SK-N-MC (cell line): ENCODE results near the gene NTPCR.

Experiments used
- DNase-seq: peaks from one replicate; pipeline ENCODE4 v3.0.0-alpha.2; 2011; ENCODE audit warnings: low read depth, low spot score
- H3K27ac ChIP-seq: fragments of 200-600 bp; sonication (generic); 2 replicates; pipeline ENCODE4 v1.5.1; 2016; ENCODE audit warnings: mixed run types
- H3K36me3 ChIP-seq: fragments of 200-600 bp; sonication (generic); 2 replicates; pipeline ENCODE4 v1.6.1; 2017; ENCODE audit warnings: antibody characterized with exemption, low read length, mixed read lengths; ENCODE audit not compliant: insufficient read depth
- H3K4me3 ChIP-seq: fragments of 200-600 bp; sonication (generic); 2 replicates; pipeline ENCODE4 v1.5.1; 2016
- H3K9ac ChIP-seq: fragments of 200-600 bp; sonication (generic); 2 replicates; pipeline ENCODE4 v1.8.0; 2017; ENCODE audit warnings: mixed run types, mixed read lengths; ENCODE audit not compliant: insufficient read length
- H3K9me3 ChIP-seq: fragments of 200-600 bp; sonication (generic); 2 replicates; pipeline ENCODE4 v1.6.1; 2017; ENCODE audit warnings: low read depth, mild to moderate bottlenecking, antibody characterized with exemption, low read length, moderate library complexity, mixed read lengths
- EZH2 ChIP-seq: fragments of 200-600 bp; sonication (generic); IDR thresholded peaks from one replicate; pipeline ENCODE4 v1.6.1; 2017; ENCODE audit warnings: antibody characterized with exemption
- FOXP2 ChIP-seq: optimal IDR thresholded peaks from 2 replicates; pipeline ENCODE3; 2011; ENCODE audit warnings: mild to moderate bottlenecking, moderate library complexity; ENCODE audit not compliant: insufficient read depth; ENCODE audit errors: extremely low read length, control extremely low read depth
- POLR2AphosphoS5 ChIP-seq: IDR thresholded peaks from 2 replicates; pipeline ENCODE4 v1.6.1; 2012; ENCODE audit warnings: mild to moderate bottlenecking, low read depth, low read length, borderline replicate concordance

The NTPCR gene

DNA sequence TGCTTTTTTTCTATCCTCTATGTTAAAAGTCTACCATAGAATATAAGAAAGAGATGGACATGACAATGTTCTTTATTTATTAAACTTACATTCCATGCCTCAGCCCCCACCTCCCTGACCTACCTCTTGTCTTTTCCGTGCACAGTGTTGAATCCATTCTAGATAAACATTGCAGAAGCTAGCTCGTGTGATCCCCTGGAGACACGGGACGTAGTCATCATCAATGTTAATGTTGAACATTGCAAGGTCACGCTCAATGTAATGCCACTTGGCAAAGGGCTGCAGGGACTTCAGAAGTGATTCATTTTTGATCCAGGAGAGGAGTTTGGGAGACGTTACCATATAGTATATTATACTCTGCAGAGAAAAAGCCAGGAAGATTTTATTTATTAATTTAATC is 66.4 kb downstream of the NTPCR start:
- DNase-seq: no peak
- Histone ChIP-seq H3K9me3 (no peaks in the 10 kb centered on the region), H3K9ac (no peak overlapping the region), H3K36me3 (no peaks in the 10 kb centered on the region), H3K4me3 (no peak overlapping the region), H3K27ac (no peak overlapping the region)
- TF ChIP-seq FOXP2 (no peak), EZH2 (no peak), POLR2AphosphoS5 (no peak)

DNA sequence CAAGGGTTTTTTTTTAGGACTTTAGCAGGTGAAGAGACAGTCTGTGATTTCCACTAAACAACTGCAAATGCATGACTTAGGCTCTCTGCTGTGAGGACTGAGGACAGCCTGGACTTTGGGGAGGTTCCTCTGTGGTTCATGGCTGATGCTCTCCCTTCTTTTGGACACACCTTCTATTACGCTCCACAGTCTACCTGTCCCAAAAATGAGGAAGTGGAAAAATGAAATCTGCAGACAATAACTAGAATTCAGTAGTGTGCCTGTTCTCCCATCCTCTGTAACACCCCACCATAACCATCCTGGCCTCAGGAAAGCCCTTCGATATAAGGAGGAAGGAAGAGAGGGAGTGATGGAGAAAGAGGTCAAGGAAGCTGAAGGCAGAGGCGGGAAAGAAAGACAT is 68.7 kb downstream of the NTPCR start:
- no peak overlapping the region for H3K27ac ChIP-seq
- TF ChIP-seq FOXP2: no peak
- no peak for TF ChIP-seq EZH2
- TF ChIP-seq POLR2AphosphoS5: no peak

GRCh38 chr1:233019778-233020325 is 69.4 kb downstream of the NTPCR start:
- H3K9me3 ChIP-seq: no peaks in the 10 kb centered on the region
- H3K27ac ChIP-seq: no peak overlapping the region
- no peak for DNase-seq
- no peaks in the 10 kb centered on the region for H3K36me3 ChIP-seq
- H3K4me3 ChIP-seq: no peak overlapping the region
- no peak overlapping the region for H3K9ac ChIP-seq
- TF ChIP-seq FOXP2: no peak
- TF ChIP-seq EZH2: no peak
- TF ChIP-seq POLR2AphosphoS5: no peak

More for the DNA sequence above, 68.7 kb downstream of the NTPCR start:
- Histone ChIP-seq H3K4me3 (no peak overlapping the region), H3K9me3 (no peaks in the 10 kb centered on the region), H3K9ac (no peak overlapping the region), H3K36me3 (no peaks in the 10 kb centered on the region)
- no peak for DNase-seq

DNA sequence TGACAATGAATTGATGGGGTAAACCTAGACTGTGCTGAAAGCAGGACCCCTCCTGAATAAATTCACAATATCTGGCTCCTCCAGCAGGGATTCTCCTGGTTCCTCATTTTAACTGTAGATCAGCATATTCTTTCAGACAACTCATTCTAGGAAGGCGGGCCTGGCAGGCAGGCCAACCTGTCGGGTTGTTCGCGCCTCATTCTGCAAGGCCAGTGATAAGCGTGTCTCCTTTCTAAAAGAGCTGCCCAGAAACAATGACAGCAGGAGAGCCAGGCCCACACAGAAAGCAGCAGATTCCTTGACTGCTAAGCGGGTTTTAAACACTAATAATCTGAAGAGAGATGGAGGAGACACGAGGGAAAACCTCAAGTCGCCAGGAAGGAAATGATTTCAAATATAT is 70.0 kb downstream of the NTPCR start:
- Histone ChIP-seq H3K36me3 (no peaks in the 10 kb centered on the region), H3K9me3 (no peaks in the 10 kb centered on the region), H3K9ac (no peak overlapping the region), H3K27ac (no peak overlapping the region), H3K4me3 (no peak overlapping the region)
- DNase-seq: peak; percentile 16
- TF ChIP-seq POLR2AphosphoS5 (no peak), FOXP2 (no peak), EZH2 (no peak)

DNA sequence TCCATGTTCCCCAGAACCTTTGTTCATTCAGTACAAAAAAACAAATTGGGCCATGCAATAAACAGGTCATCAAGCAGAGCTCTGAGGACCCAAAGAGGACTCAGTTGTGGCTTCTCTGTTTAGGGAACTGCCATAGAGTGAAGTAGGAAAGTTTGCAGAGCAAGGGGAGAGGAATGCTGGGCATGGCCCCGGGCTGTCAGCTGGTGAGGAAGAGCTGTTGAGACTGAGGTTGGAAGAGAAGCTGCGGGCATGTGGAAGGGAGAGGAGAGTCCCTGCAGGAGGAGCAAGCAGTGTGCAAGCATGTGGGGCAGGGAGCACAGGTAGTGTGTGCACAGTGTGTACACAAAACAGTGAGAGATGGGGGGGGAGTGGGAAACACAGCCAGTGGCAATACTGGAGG is 71.8 kb downstream of the NTPCR start:
- no peak overlapping the region for H3K9ac ChIP-seq
- H3K36me3 ChIP-seq: no peaks in the 10 kb centered on the region
- no peak for DNase-seq
- no peak overlapping the region for H3K4me3 ChIP-seq
- TF ChIP-seq POLR2AphosphoS5 (no peak), EZH2 (no peak), FOXP2 (no peak)
- H3K27ac ChIP-seq: no peak overlapping the region
- no peaks in the 10 kb centered on the region for H3K9me3 ChIP-seq

DNA sequence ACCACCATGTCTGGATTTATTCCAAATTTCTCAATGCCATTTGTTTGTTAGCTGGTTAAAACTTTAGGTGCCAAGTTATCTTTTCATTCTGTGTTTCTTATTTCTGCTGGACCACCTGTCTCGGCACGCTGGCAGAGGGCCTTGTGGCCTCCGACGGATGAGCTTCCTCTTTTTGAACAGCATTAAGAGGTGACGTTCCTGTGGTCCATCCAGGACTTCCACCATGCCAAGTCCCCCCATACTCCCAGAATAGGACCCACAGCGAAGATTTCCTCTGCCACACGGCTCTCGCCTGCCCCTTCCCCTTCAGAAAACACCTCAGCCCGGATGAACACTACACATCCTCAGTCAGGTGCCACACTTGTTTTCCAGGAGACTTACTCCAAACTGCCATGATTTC is 73.8 kb downstream of the NTPCR start:
- Histone ChIP-seq H3K27ac (no peak overlapping the region), H3K4me3 (no peak overlapping the region), H3K9ac (no peak overlapping the region), H3K9me3 (no peaks in the 10 kb centered on the region), H3K36me3 (no peaks in the 10 kb centered on the region)
- no peak for TF ChIP-seq EZH2
- no peak for TF ChIP-seq POLR2AphosphoS5
- TF ChIP-seq FOXP2: no peak
- no peak for DNase-seq

- no peaks in the 10 kb centered on the region for H3K9me3 ChIP-seq
- no peak for TF ChIP-seq EZH2
- no peak for TF ChIP-seq FOXP2
- no peak for TF ChIP-seq POLR2AphosphoS5
- no peaks in the 10 kb centered on the region for H3K36me3 ChIP-seq
- no peak overlapping the region for H3K27ac ChIP-seq
- H3K4me3 ChIP-seq: no peak overlapping the region
- no peak overlapping the region for H3K9ac ChIP-seq
- DNase-seq: no peak
These were observed 74.7 kb downstream of the NTPCR start for GRCh38 chr1:233025157-233025556.

DNA sequence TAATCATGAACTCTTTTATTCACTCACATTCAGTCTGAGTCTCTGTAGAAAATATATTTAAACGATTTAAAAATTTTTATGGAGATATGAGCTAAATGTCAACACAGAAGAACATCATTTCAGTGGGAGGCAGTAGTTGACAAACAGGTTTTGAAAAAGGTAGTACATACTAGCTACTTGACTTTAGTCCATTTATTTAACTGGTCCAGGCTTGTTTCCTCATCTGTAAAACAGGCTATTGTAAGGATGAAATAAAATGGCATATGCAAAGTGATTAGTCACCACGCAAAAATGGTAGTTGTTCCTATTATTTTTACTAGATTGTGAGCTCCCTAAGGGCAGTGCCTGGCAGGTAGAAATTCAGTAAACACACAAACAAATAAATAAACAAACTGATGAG is 75.2 kb downstream of the NTPCR start:
- Histone ChIP-seq H3K36me3 (no peaks in the 10 kb centered on the region), H3K4me3 (no peak overlapping the region), H3K27ac (no peak overlapping the region), H3K9me3 (no peaks in the 10 kb centered on the region), H3K9ac (no peak overlapping the region)
- no peak for DNase-seq
- no peak for TF ChIP-seq EZH2
- TF ChIP-seq FOXP2: no peak
- TF ChIP-seq POLR2AphosphoS5: no peak

GRCh38 chr1:233027046-233027445 is 76.6 kb downstream of the NTPCR start:
- H3K9ac ChIP-seq: no peak overlapping the region
- no peak for DNase-seq
- no peak for TF ChIP-seq FOXP2
- no peak for TF ChIP-seq EZH2
- H3K9me3 ChIP-seq: no peaks in the 10 kb centered on the region
- H3K27ac ChIP-seq: no peak overlapping the region
- H3K36me3 ChIP-seq: no peaks in the 10 kb centered on the region
- H3K4me3 ChIP-seq: no peak overlapping the region
